ENCODE measurements around the gene ASPDH. TPM values are rescaled to one million over a fixed set of nuclear protein-coding genes. Genes with fewer than 3 reads are reported as not detected.

ASPDH gene
- total RNA-seq, 1 experiment from 2014 or later: not detected

DNA sequence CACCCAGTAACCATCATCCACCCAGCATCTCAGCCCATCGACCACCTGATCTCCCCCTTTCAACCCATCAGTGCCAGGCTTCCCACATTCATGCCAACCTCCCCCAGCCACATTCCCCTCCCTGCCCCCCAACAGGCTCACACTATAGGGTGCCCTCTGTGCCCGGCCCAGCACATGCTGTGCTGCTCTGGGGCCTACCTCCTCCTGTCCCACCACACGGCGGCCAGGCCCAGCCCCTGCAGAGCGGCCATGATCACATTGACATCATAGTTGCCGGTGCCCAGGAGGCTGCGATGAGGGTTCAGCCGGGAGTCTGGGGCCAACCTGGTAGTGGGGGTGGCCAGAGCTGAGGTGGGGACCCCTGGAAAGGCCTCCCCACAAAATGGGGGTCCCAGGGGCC, 6.3 kb downstream of the ASPDH start:
- peaks cover 16% of the 10 kb centered on the region for H3K4me1 Mint-ChIP-seq (ENCODE audit: insufficient read depth, unreplicated experiment)
- intact Hi-C loops (cut with micrococcal nuclease): no loop called here
- ChIA-PET CTCF (no interaction called here), POLR2A (no interaction called here)
- BruUV-seq (replicated peaks): no TSS peak
- DNase-seq (ENCODE audit: unreplicated experiment): no peak
- no peak overlapping the region for H3K4me3 Mint-ChIP-seq (ENCODE audit: unreplicated experiment)
- no peaks in the 10 kb centered on the region for H3K27me3 Mint-ChIP-seq (ENCODE audit: insufficient read depth, unreplicated experiment)
- H3K27ac Mint-ChIP-seq (ENCODE audit: low read depth, unreplicated experiment): no peak overlapping the region
- no peaks in the 10 kb centered on the region for H3K36me3 Mint-ChIP-seq (ENCODE audit: insufficient read depth, unreplicated experiment)
- no peaks in the 10 kb centered on the region for H3K9me3 Mint-ChIP-seq (ENCODE audit: unreplicated experiment)
- TF ChIP-seq, protein P1, sequence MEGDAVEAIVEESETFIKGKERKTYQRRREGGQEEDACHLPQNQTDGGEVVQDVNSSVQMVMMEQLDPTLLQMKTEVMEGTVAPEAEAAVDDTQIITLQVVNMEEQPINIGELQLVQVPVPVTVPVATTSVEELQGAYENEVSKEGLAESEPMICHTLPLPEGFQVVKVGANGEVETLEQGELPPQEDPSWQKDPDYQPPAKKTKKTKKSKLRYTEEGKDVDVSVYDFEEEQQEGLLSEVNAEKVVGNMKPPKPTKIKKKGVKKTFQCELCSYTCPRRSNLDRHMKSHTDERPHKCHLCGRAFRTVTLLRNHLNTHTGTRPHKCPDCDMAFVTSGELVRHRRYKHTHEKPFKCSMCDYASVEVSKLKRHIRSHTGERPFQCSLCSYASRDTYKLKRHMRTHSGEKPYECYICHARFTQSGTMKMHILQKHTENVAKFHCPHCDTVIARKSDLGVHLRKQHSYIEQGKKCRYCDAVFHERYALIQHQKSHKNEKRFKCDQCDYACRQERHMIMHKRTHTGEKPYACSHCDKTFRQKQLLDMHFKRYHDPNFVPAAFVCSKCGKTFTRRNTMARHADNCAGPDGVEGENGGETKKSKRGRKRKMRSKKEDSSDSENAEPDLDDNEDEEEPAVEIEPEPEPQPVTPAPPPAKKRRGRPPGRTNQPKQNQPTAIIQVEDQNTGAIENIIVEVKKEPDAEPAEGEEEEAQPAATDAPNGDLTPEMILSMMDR (IDR thresholded peaks at IDR 0.05; ENCODE audit: unreplicated experiment): no peak

DNA sequence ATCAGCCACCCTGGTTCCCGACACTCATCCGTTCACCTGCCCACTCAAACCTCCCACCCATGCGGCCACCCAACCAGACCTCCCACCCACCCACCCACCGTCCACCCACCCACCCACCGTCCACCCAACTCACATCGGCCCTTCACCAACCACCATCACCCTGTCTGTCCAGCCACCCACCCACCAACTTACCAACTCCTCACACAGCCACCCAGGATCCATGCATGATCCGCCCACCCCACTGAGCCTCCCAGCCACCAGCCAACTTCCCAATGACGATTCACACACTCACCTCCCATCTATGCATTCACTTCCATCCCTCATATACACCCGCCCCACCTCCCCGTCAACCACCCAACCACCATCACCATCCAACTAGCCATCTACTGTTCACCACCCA, 7.0 kb downstream of the ASPDH start:
- H3K27me3 Mint-ChIP-seq (ENCODE audit: insufficient read depth, unreplicated experiment): no peaks in the 10 kb centered on the region
- ChIA-PET POLR2A (no interaction called here), CTCF (no interaction called here)
- no peaks in the 10 kb centered on the region for H3K36me3 Mint-ChIP-seq (ENCODE audit: insufficient read depth, unreplicated experiment)
- H3K9me3 Mint-ChIP-seq (ENCODE audit: unreplicated experiment): no peaks in the 10 kb centered on the region
- DNase-seq (ENCODE audit: unreplicated experiment): no peak
- TF ChIP-seq, protein P1 (IDR thresholded peaks at IDR 0.05; ENCODE audit: unreplicated experiment): no peak
- intact Hi-C loops (cut with micrococcal nuclease): no loop called here
- H3K4me1 Mint-ChIP-seq (ENCODE audit: insufficient read depth, unreplicated experiment): peaks cover 12% of the 10 kb centered on the region
- H3K27ac Mint-ChIP-seq (ENCODE audit: low read depth, unreplicated experiment): no peak overlapping the region
- BruUV-seq (replicated peaks): no TSS peak
- H3K4me3 Mint-ChIP-seq (ENCODE audit: unreplicated experiment): no peak overlapping the region

DNA sequence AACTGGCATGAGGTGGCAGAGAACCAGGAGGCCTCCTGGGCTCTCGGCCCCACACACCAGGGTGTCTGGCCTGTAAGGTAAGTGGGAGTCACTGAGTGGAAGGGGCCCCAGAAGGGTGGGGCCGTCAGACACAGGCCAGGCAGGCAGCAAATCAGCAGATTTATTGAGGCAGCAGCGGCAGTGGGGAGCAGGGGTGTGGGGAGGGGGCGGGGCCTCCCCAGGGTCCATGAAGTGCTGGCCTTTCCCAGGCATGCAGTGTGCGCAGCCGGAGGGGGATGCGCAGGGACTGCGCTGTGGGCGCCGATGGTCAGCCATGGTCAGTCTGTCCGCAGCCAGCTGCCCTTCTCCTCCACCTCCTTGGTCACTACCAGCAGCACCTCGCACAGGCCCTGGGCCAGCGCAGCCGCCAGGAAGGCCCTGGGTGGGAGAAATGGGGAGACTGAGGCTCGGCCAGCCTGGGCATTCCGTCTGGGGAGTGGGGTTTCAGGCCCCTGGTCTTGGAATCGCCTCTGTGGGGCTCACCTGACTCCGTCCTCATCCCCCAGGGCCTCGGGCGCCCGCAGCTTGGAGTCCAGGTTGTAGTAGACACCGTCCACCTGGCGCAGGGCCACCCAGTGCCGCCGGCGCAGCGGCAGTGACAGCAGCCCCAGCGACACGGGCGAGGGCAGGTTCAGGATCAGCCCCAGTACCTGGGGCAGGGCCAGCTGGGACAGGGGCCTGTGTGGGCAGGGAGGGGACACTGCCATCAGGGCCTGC, 7.7 kb downstream of the ASPDH start:
- TF ChIP-seq, protein P1 (IDR thresholded peaks at IDR 0.05; ENCODE audit: unreplicated experiment): no peak
- H3K36me3 Mint-ChIP-seq (ENCODE audit: insufficient read depth, unreplicated experiment): no peaks in the 10 kb centered on the region
- ChIA-PET POLR2A (no interaction called here), CTCF (no interaction called here)
- H3K4me3 Mint-ChIP-seq (ENCODE audit: unreplicated experiment): no peak overlapping the region
- no TSS peak for BruUV-seq (replicated peaks)
- no peak for DNase-seq (ENCODE audit: unreplicated experiment)
- H3K27ac Mint-ChIP-seq (ENCODE audit: low read depth, unreplicated experiment): no peak overlapping the region
- intact Hi-C loops (cut with micrococcal nuclease): no loop called here
- H3K9me3 Mint-ChIP-seq (ENCODE audit: unreplicated experiment): no peaks in the 10 kb centered on the region
- no peaks in the 10 kb centered on the region for H3K27me3 Mint-ChIP-seq (ENCODE audit: insufficient read depth, unreplicated experiment)
- H3K4me1 Mint-ChIP-seq (ENCODE audit: insufficient read depth, unreplicated experiment): peaks cover 6% of the 10 kb centered on the region

DNA sequence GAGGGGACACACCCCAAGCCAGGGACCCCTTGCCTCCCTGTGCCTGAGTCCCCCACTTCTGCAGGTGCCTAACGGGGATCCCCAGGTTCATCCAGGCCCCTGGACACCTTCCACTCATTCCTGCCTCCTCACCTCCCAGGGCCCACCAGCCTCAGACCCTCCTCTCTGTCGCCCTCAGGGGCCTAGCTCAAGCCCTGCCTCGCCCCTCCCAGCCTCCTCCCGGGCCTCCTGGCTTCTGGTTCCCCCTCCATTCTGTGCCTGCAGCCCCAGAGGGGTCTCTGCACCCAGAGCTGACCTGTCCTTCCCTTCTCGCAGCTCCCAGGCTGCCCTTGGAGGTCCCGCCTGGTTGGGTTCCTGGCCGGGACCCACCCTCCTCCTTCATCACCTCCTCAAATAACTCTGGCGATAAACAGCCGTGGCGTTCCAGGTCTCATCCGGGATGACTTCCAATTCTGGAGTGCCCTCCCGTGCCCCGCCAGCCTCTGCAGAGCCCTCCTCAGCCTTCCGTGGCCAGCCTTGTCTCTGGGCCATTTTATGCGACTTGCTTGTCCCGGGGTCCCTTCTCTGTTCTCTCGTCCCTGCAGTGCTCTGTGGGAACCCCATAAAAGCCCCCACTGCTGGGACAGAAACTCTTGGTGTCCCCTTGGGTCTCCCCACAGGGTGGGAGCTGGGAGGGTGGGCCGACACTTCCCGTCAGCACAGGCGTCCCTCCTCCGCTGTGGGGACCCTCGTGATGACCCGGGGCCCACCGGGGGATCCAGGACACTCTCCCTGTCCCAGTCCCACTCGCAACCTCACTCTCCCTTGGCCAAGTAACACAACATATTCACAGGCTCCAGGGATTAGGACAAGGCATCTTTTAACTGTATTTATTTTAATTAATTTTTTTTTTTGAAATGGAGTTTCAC, 11.9 kb downstream of the ASPDH start:
- no peaks in the 10 kb centered on the region for H3K27me3 Mint-ChIP-seq (ENCODE audit: insufficient read depth, unreplicated experiment)
- ChIA-PET CTCF (no interaction called here), POLR2A (no interaction called here)
- BruUV-seq (replicated peaks): no TSS peak
- TF ChIP-seq, protein P1 (IDR thresholded peaks at IDR 0.05; ENCODE audit: unreplicated experiment): no peak
- no peak for DNase-seq (ENCODE audit: unreplicated experiment)
- H3K9me3 Mint-ChIP-seq (ENCODE audit: unreplicated experiment): no peaks in the 10 kb centered on the region
- no peak overlapping the region for H3K27ac Mint-ChIP-seq (ENCODE audit: low read depth, unreplicated experiment)
- no peaks in the 10 kb centered on the region for H3K4me1 Mint-ChIP-seq (ENCODE audit: insufficient read depth, unreplicated experiment)
- H3K36me3 Mint-ChIP-seq (ENCODE audit: insufficient read depth, unreplicated experiment): no peaks in the 10 kb centered on the region
- no peak overlapping the region for H3K4me3 Mint-ChIP-seq (ENCODE audit: unreplicated experiment)
- intact Hi-C loops (cut with micrococcal nuclease): no loop called here
